HG03066 (cell line): ENCODE results near the gene PUS3.
"Not testable (repeated sequence)": the region's sequence is repeated elsewhere in the genome, so short reads cannot be mapped to it uniquely, and the experiment has no call there.

ENCODE experiments used
- ATAC-seq: cut with Tn5 transposase; IDR thresholded peaks from one replicate; pipeline ENCODE4 v1.9.1; 2021; ENCODE audit warnings: low read depth; ENCODE audit not compliant: unreplicated experiment

Gene PUS3

GRCh38 chr11:125922156-125922555 lies 19.1 kb upstream of the PUS3 start:
- no peak for ATAC-seq

DNA sequence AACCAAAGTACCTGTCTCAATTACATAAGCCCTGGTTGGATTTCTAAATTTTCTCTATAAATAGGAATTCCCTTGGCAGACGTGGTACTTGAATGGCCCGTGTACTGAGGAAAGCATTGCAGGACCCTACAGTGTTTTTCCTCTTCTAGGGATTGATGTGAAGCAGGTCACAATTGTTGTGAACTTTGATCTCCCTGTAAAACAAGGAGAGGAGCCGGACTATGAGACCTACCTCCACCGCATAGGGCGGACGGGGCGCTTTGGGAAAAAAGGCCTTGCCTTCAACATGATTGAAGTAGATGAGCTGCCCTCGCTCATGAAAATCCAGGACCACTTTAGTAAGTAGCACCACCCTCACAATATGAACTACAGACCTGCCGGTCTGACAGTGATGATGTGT lies 18.0 kb upstream of the PUS3 start:
- no peak for ATAC-seq

DNA sequence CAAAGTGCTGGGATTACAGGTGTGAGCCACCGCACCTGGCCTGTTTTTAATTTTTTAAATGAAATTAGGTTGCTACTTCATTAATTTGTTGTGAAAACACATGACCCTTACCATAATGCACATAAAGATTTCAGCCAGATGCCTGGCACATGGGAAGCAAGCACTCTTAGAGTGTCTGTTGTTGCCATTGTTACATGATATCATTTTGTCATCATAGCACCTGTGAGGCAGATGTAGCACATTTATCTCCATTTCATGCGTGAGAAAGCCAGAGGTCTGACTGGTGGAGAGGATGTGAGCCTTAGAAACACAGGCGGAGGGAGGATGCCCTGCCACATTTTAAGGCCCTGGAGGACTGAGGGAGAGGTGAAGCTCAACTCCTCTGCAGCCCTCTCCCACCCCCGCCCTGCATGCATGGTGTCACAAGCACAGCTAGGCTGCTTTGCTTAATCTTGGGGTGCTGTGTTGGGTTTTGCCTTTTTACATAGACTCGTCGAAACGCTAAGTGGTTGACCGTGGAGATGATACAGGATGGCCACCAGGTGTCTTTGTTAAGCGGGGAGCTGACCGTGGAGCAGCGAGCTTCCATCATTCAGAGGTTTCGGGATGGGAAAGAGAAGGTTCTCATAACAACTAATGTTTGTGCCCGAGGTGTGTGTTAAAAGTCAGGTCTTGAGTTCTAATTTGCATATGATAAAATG lies 15.3 kb upstream of the PUS3 start:
- no peak for ATAC-seq

GRCh38 chr11:125916683-125917347 lies 13.8 kb upstream of the PUS3 start:
- ATAC-seq = no peak

- not testable (repeated sequence) for ATAC-seq
These were observed 11.6 kb upstream of the PUS3 start for GRCh38 chr11:125914601-125915000.

DNA sequence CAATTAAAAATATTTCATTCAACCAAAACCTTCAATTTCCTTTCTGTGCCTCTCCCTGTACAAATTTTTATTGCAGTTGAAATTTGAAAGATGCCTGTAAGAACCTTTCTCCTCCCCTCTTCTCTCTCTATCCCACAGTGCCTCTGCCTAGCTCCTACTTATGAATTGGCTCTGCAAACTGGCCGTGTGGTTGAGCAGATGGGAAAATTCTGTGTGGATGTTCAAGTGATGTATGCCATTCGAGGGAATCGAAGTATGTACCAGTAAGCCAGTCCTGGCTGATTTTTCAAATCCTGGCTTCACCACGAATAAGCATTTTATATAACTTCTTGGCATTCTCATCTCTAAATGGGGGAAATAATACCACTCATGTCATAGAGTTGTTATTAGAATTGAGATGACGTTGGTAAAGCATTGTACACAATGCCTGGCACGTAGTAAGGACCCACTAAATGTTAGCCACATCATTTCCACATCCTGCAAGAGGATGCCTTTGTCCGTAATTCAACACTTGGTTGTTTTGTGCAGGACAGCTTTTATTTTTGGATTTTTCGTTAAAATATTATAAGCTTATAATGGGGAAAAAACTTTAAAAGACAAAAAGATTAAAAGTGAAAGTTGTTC lies 7.3 kb upstream of the PUS3 start:
- no peak for ATAC-seq

- no peak for ATAC-seq
These were observed 1.7 kb upstream of the PUS3 start for GRCh38 chr11:125904678-125905077.

GRCh38 chr11:125903711-125904659 lies 979 bp upstream of the PUS3 start, which contains the start of gene DDX25:
TSS of gene DDX25 (plus strand) at chr11:125904508. CDS start at chr11:125904518, 10 bp downstream.
- ATAC-seq = no peak

GRCh38 chr11:125902277-125902926 lies 604 bp downstream of the PUS3 start:
- ATAC-seq = peak; percentile 21

DNA sequence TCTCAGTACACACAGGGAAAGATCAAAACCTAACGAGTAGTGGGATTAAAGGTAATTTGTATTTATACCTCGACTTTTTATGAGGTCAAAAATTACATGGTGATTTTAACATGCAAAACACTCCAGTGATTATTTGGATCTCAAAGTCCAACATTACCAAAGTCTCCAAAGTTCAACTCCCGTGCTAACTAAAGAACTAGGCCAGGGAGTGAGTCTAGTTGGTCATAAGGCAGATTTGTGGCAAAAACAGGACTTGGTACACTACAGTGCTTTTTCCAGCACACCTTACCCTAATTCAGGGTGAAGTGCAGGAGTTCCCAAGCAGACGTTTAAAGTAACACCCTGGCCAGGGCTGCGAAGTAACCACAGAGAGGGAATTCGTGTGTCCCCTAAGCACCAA lies 1.1 kb downstream of the PUS3 start:
- no peak for ATAC-seq

GRCh38 chr11:125892994-125893393 lies 10.0 kb downstream of the PUS3 start:
- no peak for ATAC-seq

GRCh38 chr11:125892071-125892470 lies 10.9 kb downstream of the PUS3 start:
- ATAC-seq = no peak

- no peak for ATAC-seq
These were observed 12.4 kb downstream of the PUS3 start for GRCh38 chr11:125890447-125891100.

DNA sequence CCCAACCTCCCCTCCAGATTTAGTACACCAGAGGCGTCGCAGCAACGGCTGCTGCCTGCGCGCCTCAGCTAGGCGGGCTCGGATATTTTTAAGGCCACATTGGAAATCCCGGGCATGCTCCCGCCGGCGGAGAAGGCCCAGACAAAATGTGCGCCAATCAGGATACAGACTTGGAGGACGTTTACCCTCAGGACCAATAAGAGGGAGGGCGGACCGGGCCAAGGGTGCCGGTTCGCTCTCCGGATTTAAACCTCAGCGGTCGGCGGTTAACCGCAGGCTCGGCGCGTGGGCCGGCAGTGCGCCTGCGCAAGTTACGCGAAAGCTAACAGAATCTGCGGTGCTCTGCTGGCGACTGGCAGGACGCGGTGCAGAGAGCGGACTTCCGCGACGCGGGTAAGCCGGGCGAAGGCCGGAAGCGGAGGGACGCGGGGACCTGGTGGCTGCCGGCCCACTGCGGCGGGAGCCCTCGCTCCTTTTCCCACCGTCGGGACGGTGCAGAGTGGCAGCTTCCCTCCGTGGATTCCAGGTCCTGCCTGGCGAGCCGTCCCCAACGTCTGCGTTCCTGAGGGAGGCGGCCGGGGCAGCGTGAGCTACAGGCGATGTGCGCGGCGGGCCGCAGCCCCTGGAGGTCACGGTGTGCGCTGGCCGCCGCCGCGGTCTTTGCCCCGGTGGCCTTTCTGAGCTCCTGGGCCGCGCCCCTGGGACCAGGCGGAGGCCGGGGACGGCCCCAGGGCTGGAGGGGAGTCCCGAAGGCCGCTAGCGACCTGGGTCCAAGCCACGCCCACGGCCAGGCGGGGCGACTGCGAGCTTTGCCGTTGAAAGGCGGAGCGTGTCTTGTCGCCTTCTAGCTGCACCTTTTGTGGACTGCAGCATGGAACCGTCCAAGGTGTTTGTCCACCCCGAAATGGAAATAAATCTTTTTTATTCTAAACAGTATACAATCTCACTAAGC lies 15.4 kb downstream of the PUS3 start, which contains the start of gene HYLS1:
TSS of gene HYLS1 (plus strand) at position 296 of the 952 bp plus-strand sequence. CDS start 11,701 bp downstream, outside the sequence.
- ATAC-seq = peak; percentile 85

- peak; percentile 18 for ATAC-seq
These were observed 16.0 kb downstream of the PUS3 start for GRCh38 chr11:125886997-125887372.

- ATAC-seq = no peak
These were observed 19.6 kb downstream of the PUS3 start for GRCh38 chr11:125883375-125883774.

- ATAC-seq = no peak
These were observed 21.7 kb downstream of the PUS3 start for GRCh38 chr11:125881291-125881690.

DNA sequence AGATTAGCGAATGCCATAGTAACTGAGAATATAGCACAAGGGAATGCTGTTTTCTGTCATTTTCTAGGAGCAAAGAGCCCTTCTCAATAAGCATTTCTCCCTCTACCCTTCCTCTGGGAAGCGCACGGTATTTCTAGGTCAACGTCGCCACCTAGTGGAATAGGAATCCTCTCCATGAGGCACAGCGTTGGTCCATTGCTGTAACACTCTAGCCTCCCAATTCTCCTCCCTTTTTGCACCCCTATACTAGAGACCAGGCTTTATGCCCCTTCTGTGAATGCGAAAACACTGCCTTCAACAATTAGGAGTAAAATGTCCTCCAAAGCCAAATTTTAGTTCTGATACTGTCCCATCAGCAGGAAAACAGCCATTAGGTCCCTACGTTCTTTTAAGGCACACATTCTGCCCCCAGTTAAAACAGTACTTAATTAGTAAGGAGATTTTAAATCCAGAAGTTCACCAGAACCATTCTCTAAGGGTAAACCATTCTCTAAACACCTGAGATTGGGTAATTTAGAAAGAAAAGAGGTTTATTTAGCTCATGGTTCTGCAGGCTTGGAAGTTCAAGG lies 28.4 kb downstream of the PUS3 start:
- ATAC-seq = no peak
